ENCODE data around the gene TTC13. TPM values are rescaled to one million over a fixed set of nuclear protein-coding genes. Genes with fewer than 3 reads are reported as not detected.
"Not testable (repeated sequence)": the region's sequence is repeated elsewhere in the genome, so short reads cannot be mapped to it uniquely, and the experiment has no call there.

The TTC13 gene
- total RNA-seq, 6 donors from 2014 or later = 18.6 to 41.9 (median 33.3) TPM

- H3K9me3 ChIP-seq = no peaks in the 10 kb centered on the region
- no peak overlapping the region for H3K27ac ChIP-seq
- DNase-seq (no peak), ATAC-seq (ENCODE audit: low FRiP score in 2 of 2) (no peak)
- H3K27me3 ChIP-seq = no peaks in the 10 kb centered on the region
- no peak overlapping the region for H3K4me3 ChIP-seq
- peaks cover 0 to 21% (median 4%) of the 10 kb centered on the region in 4 donors for H3K4me1 ChIP-seq
- H3K36me3 ChIP-seq = peaks cover 0 to 14% (median 2%) of the 10 kb centered on the region in 4 donors
- no peak for TF ChIP-seq POLR2AphosphoS5 (IDR thresholded peaks at IDR 0.05)
- 84 to 96% methylated on average over 3 of the region's 3 CpGs for WGBS, 2 donors
Measured at GRCh38 chr1:230987448-230987847, 8.8 kb upstream of the TTC13 start.

DNA sequence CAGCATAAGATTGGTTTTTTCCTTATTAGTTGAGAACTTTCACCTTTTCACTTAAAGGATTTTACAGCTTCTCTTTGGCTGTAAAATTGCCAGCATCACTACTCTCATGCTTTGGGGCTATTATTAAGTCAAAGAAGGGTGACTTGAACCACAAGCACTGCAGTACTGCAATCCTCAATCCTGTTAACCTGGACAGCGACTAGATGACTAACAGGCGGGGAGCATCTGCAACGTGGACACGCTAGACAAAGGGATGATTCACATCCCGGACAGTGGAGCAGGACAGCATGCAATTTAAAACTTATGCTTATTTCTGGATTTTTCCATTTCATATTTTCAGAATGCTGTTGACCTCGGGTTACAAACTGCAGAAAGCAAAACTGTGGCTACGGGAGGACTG is 8.3 kb upstream of the TTC13 start:
- Histone ChIP-seq H3K27me3 (no peaks in the 10 kb centered on the region), H3K4me3 (no peak overlapping the region), H3K9me3 (no peaks in the 10 kb centered on the region), H3K36me3 (peaks cover 0 to 9% (median 0%) of the 10 kb centered on the region in 4 donors), H3K27ac (no peak overlapping the region), H3K4me1 (peaks cover 0 to 18% (median 4%) of the 10 kb centered on the region in 4 donors)
- no peak for TF ChIP-seq CTCF (IDR thresholded peaks at IDR 0.05)
- TF ChIP-seq POLR2AphosphoS5 (IDR thresholded peaks at IDR 0.05) = no peak
- TF ChIP-seq POLR2A (IDR thresholded peaks at IDR 0.05) = no peak
- TF ChIP-seq EP300 (IDR thresholded peaks at IDR 0.05) = no peak
- DNase-seq (no peak), ATAC-seq (ENCODE audit: low FRiP score in 2 of 2) (no peak)
- WGBS, 2 donors = 93% methylated on average over 7 of the region's 7 CpGs

DNA sequence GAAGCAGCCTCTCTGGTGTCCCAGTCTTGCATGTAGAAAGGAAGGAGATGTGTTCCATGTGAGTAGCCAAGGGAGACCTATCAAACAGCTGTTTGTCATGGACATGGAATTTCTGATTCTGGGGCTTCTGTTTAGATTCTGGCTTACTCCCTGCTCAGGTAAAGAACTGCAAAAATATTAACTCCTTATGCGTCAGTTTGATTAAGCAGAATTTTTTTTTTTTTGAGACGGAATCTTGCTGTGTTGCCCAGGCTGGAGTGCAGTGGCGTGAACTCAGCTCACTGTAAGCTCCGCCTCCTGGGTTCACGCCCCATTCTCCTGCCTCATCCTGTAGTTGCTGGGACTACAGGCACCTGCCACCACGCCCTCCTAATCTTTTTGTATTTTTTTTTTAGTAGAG is 7.0 kb upstream of the TTC13 start:
- no peak for DNase-seq
- no peak for TF ChIP-seq POLR2A (IDR thresholded peaks at IDR 0.05)
- no peak for TF ChIP-seq POLR2AphosphoS5 (IDR thresholded peaks at IDR 0.05)
- no peak for TF ChIP-seq EP300 (IDR thresholded peaks at IDR 0.05)
- no peak for TF ChIP-seq CTCF (IDR thresholded peaks at IDR 0.05)
- WGBS, 2 donors = 96 to 98% methylated on average over 6 of the region's 6 CpGs
- H3K27ac ChIP-seq = peak overlapping the region in 1 of 4 donors; percentile 19
- peaks cover 0 to 6% (median 0%) of the 10 kb centered on the region in 4 donors for H3K36me3 ChIP-seq
- H3K4me1 ChIP-seq = peaks cover 0 to 17% (median 2%) of the 10 kb centered on the region in 4 donors
- no peaks in the 10 kb centered on the region for H3K27me3 ChIP-seq
- no peaks in the 10 kb centered on the region for H3K9me3 ChIP-seq
- no peak for ATAC-seq (ENCODE audit: low FRiP score in 2 of 2)
- no peak overlapping the region for H3K4me3 ChIP-seq

DNA sequence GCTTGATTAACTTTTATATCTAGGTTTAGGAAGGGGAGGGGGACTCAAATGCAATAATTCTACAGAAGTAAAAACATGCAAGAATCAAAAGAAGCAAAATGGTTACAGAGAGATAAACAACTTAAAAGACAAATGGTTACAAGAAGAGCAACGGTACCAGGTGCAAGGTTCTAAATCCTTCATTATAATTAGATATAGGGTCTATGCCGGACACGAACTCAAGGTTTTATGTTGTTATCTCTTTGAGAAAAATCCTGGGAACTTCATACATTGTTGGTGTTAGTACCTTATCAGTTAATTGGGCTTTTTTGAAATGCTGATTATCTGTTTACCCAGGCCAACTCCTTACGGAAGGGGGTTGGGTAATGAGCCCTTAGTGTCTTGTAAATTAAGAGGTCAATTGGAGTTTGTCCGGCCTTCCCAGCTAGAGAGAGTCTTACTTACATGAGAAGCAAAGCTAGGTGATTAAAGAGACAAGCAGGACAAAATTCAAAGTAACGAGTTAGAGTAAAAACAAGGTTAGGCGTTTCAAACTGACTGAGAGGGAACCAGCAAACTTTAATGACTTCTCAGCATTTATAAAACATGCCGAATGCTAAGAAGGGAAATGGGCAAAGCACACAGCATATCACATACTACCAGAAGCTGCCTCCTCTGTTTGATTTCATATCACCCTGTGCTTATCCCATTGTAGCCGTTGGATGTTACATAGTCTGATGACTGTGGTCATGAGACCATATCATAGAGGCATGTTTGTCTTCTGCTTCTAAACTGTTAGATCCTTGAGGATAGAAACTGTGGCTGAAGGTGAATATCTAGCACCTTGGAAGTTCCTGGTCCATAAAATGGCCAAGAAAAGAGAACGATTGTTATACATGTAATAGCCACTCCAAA is 6.2 kb upstream of the TTC13 start:
- not testable (repeated sequence) for H3K27me3 ChIP-seq, H3K9me3 ChIP-seq, DNase-seq, H3K4me3 ChIP-seq, H3K36me3 ChIP-seq
- H3K27ac ChIP-seq = peak overlapping the region in 1 of 4 donors; percentile 19
- H3K4me1 ChIP-seq = peaks cover 0 to 20% (median 7%) of the 10 kb centered on the region in 4 donors
- ATAC-seq (ENCODE audit: low FRiP score in 2 of 2) = peak in 1 of 2 donors; percentile 46
- WGBS, 2 donors = 62 to 70% methylated on average over 10 of the region's 10 CpGs

DNA sequence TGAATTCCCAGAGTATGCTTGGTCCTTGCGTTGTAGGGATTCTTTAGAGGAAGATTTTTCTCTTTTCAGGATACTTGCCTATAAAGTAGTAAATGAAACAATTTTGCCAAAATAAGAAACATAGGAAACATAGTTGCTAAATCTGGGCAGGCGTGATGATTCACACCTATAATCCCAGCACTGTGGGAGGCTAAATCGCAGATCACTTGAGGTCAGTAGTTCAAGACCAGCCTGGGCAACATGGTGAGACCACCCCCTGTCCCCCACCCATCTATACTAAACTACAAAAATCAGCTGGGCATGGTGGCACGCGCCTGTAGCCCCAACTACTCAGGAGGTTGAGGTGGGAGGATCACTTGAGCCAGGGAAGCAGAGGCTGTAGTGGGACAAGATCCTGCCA is 5.2 kb upstream of the TTC13 start:
- Histone ChIP-seq H3K9me3 (no peaks in the 10 kb centered on the region), H3K4me3 (no peak overlapping the region), H3K27ac (peak overlapping the region in 1 of 4 donors; percentile 40), H3K36me3 (no peaks in the 10 kb centered on the region), H3K4me1 (peaks cover 0 to 24% (median 13%) of the 10 kb centered on the region in 4 donors), H3K27me3 (no peaks in the 10 kb centered on the region)
- ATAC-seq (ENCODE audit: low FRiP score in 2 of 2) = no peak
- 83 to 86% methylated on average over 5 of the region's 5 CpGs for WGBS, 2 donors
- DNase-seq = no peak
- TF ChIP-seq POLR2AphosphoS5 (IDR thresholded peaks at IDR 0.05) = no peak
- no peak for TF ChIP-seq POLR2A (IDR thresholded peaks at IDR 0.05)
- no peak for TF ChIP-seq CTCF (IDR thresholded peaks at IDR 0.05)
- TF ChIP-seq EP300 (IDR thresholded peaks at IDR 0.05) = no peak
